GM18502 (cell line): ENCODE results near the gene TMEM72.
A peak's percentile ranks its signal among the peaks of the same experiment; 100 is the strongest.

Experiments
- ATAC-seq: cut with Tn5 transposase; IDR thresholded peaks from one replicate; pipeline ENCODE4 v1.9.1; 2021; ENCODE audit warnings: mild to moderate bottlenecking; ENCODE audit not compliant: unreplicated experiment, poor library complexity

The TMEM72 gene

DNA sequence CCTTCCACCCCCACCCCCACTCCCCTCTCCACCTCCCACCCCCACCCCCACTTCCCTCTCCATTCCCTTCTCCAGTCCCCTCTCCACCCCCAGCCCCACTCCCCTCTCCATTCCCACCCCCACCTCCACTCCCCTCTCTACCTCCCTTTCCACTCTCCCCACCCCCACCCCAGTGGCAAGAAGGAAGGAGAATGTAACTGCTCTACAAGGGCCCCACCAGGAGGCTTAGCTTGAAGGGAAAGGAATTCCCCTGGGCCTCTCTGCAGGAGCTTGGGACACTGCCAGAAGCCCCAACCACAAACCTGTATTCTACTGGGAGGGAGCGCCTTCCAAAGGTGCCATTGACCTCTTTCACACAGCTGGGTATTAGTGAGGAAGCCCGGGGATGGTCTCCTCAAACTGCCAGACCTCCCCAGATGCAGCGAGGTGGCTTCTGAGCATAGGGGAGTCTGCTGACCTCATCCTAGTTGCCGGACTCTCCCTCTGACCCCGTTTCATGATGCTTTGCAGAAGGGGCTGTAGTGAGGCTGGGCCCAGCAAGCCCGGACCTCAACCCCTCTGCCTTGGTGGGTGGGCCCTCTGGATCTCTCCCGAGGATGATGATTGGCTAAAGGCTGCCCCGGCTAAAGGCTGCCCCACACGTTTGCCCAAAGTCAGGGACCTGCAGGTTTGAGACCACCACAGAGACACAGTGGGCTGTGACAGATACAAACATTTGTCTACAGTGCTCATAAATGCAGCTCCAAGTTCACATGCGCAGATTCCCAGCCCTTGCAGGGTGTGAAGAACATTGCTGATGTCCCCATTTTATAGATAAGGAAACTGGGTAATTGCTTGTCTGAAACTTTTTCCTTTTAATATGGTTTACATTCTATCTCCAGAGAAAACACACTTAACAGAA is 64.5 kb downstream of the TMEM72 start:
- no peak for ATAC-seq

DNA sequence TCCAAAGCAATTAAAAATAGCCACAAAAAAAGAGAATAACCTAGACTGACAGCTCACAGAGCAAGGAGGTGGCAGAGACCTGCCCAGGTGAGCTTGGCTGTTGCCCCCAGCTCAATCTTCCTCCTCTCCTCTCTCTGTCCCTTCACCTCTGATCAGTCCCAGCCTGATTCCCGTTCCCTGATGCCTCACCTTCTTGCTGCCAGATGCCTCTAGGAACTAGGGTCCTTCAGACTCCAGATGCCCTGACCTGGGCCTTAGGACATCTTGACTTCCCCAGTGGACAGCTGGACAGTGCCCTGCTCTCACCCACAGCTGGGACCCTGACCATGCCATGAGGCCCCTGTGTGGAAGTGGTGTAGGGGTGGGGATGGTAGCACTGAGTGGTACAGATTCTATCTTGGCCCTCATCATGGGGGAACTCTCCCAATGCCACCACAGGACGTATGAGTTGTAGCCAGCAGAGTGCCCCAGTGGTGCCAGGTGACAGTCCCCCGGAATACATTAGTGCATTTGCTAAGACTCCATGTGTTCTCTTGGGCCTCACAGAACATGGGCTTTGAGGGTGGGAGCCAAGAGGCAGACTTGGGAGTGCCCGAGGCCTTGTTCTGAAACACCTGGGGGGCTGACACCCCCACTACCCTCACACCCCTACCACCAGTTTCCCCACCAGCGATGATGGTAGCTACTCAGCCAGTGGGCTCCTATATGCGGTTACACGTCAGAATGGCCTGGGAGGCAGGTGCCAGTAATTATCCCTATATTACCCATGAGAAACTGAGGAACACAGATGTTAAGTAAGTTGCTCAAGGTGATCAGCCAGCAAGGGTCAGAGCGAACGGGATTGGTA is 65.4 kb downstream of the TMEM72 start:
- ATAC-seq = no peak

DNA sequence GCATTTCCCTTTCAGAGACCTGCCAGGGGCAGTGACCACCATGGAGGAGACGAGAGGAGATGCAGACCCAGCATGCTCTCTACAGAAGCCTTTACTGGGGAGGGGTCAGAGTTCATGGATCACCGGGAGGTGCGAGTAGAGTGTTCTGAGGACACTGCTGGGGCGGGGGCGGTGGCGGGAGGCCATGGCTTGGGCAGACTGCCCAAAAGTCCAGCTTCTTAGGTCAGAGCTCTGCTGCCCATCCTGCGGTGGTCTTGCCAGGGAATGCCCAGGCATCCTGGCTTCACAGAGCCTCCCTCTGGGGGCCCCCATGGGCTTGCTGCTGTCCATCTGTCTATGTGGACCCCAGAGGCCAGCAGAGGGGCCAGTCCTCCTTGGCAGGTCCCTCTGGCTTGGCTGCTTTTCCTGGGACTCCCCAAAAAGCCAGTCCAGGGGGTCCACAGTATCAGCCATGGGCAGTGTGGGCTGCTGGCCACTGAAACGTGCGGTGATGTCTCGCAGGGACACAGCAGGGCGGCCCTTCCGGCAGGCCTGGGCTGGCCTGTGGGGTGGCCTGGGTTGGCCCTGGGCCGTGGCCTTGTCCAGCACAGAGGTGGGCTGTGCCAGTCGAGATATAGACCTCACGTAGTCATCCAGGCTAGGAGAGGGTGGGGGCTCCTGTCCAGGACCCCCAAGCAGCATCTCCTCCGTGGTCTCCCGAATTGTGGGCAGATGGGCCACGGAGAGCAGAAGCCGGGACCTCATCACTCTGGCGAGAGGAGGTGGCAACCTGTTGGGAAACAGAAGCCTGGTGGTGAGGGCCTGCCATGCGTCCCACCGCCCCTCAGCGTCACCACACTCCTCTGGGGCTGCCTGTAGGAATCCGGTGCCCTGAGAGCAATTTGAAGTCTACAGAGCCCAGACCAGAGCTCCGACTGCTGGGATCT is 66.4 kb downstream of the TMEM72 start:
- ATAC-seq = no peak

- no peak for ATAC-seq
These were observed 67.1 kb downstream of the TMEM72 start for GRCh38 chr10:44978213-44978569.

DNA sequence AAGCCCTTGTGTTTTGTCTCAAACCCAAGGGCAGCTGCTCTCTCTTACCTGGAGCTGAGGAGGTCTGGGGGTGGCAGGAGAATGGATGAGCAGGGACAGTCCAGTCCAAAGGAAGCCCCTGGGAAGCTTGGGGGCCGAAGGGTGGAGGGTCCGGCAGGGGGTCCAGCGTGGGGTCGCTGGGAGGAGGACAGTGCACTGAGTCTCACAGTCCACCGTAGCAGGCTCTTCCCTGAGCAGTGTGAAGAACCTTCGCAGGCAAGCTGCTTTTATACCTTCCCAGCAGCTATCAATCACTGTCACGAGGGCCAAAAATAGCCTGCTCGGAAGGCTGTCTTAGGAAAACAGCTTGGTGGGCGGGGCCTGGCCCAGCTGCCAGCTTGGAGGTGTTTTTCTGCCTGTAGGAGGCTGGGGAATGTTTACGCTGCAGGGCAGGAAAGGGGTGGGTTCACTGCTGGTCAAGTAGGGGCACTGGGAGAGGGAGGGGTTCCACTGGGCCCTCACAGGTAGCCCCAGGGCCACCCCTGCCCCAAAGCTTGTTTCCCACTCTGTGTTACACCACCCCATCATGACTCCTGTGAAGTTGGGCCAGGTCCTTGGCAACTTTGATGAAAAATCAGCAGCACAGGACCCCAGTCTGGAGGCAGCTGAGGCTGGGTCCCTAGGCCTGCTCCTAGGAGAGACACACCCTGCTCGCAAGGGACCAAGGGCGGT is 67.6 kb downstream of the TMEM72 start, which contains the start of gene DEPP1:
Gene DEPP1 (minus strand): TSS at position 240 of the 711 bp plus-strand sequence. CDS start 779 bp downstream, outside the sequence.
- peak; percentile 29 for ATAC-seq

- no peak for ATAC-seq
These were observed 68.4 kb downstream of the TMEM72 start for GRCh38 chr10:44979281-44980191.

- ATAC-seq = peak; percentile 33
These were observed 69.4 kb downstream of the TMEM72 start for GRCh38 chr10:44980309-44981171.

DNA sequence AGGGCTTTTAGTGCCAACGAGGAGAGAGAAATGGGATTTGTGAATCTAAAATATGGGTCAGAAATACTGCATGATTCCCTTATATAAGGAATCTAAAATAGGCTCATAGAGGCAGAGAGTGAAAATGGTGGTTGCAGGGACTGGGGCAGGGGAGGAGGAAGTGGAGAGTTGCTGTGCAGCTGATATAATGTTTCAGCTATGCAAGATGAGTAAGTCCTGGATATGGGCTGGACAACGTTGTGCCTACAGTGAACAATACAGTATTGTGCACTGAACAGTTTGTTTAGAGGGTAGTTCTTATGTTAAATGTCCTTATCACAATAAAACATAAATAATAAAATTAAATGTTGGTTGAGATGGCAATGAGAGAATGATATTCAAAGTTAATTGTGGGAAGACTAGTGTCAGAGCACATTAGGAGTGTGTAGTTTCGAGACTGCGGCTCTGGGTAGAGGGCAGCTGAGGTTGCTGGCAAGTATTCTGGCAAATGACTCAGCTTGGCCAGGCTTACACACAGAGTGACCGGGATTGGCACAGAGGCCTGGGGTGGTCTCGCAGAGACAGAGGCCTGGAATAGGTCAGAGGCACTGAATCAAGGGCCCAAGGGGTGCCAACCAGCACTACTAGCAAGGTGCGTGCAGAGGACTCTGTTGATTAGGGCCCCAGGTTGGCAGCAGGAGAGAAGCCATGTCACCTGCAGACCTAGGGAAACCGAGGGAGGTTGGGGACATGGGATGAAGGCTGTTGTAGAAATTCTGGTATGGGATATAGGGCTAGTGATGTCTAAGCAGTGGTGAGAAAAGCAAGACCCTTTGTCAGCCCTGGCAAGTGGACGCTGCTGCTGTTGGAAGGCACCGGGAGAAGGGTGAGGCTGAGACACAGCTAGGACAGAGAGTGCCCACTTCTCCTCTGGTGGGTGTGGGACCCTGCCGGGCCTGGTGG is 70.3 kb downstream of the TMEM72 start:
- ATAC-seq = peak; percentile 67

- ATAC-seq = no peak
These were observed 71.0 kb downstream of the TMEM72 start for GRCh38 chr10:44982114-44982460.

DNA sequence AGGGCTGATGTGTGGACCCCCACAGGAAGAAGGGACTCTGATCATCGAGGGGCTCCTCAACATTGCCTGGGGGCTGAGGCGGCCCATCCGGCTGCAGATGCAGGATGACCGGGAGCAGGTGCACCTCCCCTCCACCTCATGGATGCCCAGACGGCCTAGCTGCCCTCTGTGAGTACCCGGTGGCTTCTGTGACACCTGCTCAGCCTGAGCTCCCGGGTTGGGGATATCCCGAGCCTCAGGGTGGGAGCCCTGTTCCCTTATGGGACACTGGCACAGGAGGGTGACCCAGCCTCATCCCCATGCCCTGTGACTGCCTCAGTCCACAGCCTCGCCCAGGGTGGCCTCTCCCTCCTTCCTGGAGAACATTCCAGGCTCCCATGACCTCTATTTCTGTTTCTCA is 71.4 kb downstream of the TMEM72 start:
- no peak for ATAC-seq

GRCh38 chr10:44983066-44983894 is 72.1 kb downstream of the TMEM72 start:
- no peak for ATAC-seq

DNA sequence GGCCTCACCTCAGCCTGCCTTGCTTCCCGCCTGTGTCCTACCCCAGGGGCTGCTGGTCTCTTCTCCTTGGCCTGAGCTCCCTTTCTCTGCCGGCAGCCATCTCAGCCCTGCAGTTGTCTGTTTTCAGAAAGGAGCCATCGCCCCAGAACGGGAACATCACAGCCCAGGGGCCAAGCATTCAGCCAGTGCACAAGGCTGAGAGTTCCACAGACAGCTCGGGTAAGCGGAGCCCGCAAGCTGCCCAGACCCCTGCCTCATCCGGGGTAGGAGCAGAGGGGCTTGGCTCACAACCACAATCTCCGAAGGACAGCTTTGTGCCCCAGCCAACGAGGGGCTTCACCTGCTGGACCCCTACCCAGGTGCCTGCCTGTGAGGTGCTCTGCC is 72.8 kb downstream of the TMEM72 start:
- no peak for ATAC-seq

- ATAC-seq = no peak
These were observed 73.5 kb downstream of the TMEM72 start for GRCh38 chr10:44984671-44985101.

- ATAC-seq = no peak
These were observed 74.1 kb downstream of the TMEM72 start for GRCh38 chr10:44985175-44985681.

DNA sequence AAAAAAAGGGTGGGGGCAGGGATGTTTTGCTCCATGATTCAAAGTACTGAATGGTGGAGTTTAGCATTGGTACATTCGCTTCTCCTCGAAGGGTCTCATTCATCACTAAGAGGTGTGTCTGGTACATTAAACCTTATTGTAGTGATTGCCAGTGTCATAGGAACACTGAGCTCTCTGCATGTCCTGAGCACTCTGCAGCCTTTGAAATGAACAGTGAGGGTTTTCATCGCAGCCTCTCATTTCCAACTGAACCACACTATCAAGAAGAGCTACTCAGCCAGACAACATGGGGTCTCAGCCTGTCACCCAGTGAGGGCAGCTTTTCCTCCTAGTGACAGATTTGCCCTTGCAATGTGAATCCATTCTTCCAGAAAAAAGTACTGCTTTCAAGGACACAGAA is 75.0 kb downstream of the TMEM72 start:
- ATAC-seq = no peak
